ENCODE results near the gene FCHO2. TPM values are rescaled to one million over a fixed set of nuclear protein-coding genes. Genes with fewer than 3 reads are reported as not detected.

Gene FCHO2
- total RNA-seq, 1 experiment from 2014 or later, result 5.8 TPM

- H4K5ac ChIP-seq (ENCODE audit: insufficient read length, low read depth, low read length), result no peak overlapping the region
- no peak overlapping the region for H3K56ac ChIP-seq (ENCODE audit: insufficient read length, low read depth, low read length)
- Mint-ChIP-seq H3K4me1 (peaks cover 14% of the 10 kb centered on the region in 2 experiments), H3K27ac (peak overlapping the region; percentile 21 to 89 (median 63); a peak in 6 of 7 replicates), H3K9me3 (no peaks in the 10 kb centered on the region; a peak in 1 of 5 replicates), H3K27me3 (ENCODE audit: low read depth) (no peaks in the 10 kb centered on the region), H3K4me3 (peak overlapping the region in 1 of 2 experiments; percentile 30; a peak in 1 of 5 replicates), H3K36me3 (ENCODE audit: insufficient read depth in 1 of 3, low read depth in 3 of 3) (peaks cover 0 to 3% (median 0%) of the 10 kb centered on the region in 3 experiments; a peak in 1 of 7 replicates)
- H3K23ac ChIP-seq (ENCODE audit: insufficient read length, low read depth, low read length), result no peak overlapping the region
- H4K91ac ChIP-seq (ENCODE audit: insufficient read length, low read depth, low read length), result no peak overlapping the region
- H4K8ac ChIP-seq (replicated peaks; ENCODE audit: insufficient read length, low read depth, low read length), result no peak overlapping the region
- H3K23me2 ChIP-seq (ENCODE audit: insufficient read length, low read depth, low read length, poor library complexity, severe bottlenecking), result no peaks in the 10 kb centered on the region
- H2BK12ac ChIP-seq (ENCODE audit: insufficient read length, low read depth, low read length), result no peak overlapping the region
- no peak overlapping the region for H2BK15ac ChIP-seq (ENCODE audit: low read depth, low read length)
- no peak overlapping the region for H2BK5ac ChIP-seq (ENCODE audit: insufficient read length, low read length)
- no peaks in the 10 kb centered on the region for H3K9me3 ChIP-seq (ENCODE audit: control insufficient read depth, low read depth, low read length)
- no peak overlapping the region for H3K4ac ChIP-seq (ENCODE audit: low read depth, low read length)
- no peaks in the 10 kb centered on the region for H3K79me1 ChIP-seq (ENCODE audit: insufficient read depth, low read depth, low read length, poor library complexity, severe bottlenecking)
- no peak overlapping the region for H3K14ac ChIP-seq (ENCODE audit: insufficient read depth, low read length)
- no peak overlapping the region for H3K9ac ChIP-seq (ENCODE audit: extremely low read depth, insufficient read length, low read length)
- no peak overlapping the region for H3T11ph ChIP-seq (ENCODE audit: low read length)
- H2BK20ac ChIP-seq (ENCODE audit: low read depth, low read length, poor library complexity, severe bottlenecking), result no peak overlapping the region
- no peak for TF ChIP-seq CTCF (conservative IDR thresholded peaks at IDR 0.05)
- peak; percentile 45 for DNase-seq
- no peak overlapping the region for H2AK5ac ChIP-seq (ENCODE audit: insufficient read length, low read length)
- H3K27ac ChIP-seq (ENCODE audit: insufficient read length, low read depth, low read length), result peak overlapping the region; percentile 74
- no peaks in the 10 kb centered on the region for H3K79me2 ChIP-seq (ENCODE audit: insufficient read depth, low read length)
- H2AFZ ChIP-seq (ENCODE audit: low read length), result no peak overlapping the region
- no peak overlapping the region for H2BK120ac ChIP-seq (ENCODE audit: low read depth, low read length, poor library complexity, severe bottlenecking)
- H3K27me3 ChIP-seq (ENCODE audit: insufficient read depth, low read length), result no peaks in the 10 kb centered on the region
- H4K20me1 ChIP-seq (ENCODE audit: control insufficient read depth, insufficient read depth, insufficient read length), result no peaks in the 10 kb centered on the region
- no peak overlapping the region for H3K18ac ChIP-seq (ENCODE audit: insufficient read length, low read depth, low read length)
- no peaks in the 10 kb centered on the region; the same call in 1 of the 2 replicates for H3K4me1 ChIP-seq (ENCODE audit: insufficient read depth, low read length)
- H3K4me2 ChIP-seq (ENCODE audit: insufficient read depth, insufficient read length, low read length), result no peak overlapping the region
Measured at GRCh38 chr5:73030995-73031394, 75.2 kb downstream of the FCHO2 start.
